Stimulated activated CD8-positive, alpha-beta memory T cell treated with anti-CD3 and anti-CD28 coated beads, Interleukin-15, amount 100 ng/mL, for 24 hours (primary cell): Measurements from ENCODE around the gene FCMR.
"Not testable (repeated sequence)": the region's sequence is repeated elsewhere in the genome, so short reads cannot be mapped to it uniquely, and the experiment has no call there.

Experiments used
- DNase-seq: peaks from one replicate; pipeline ENCODE4 v3.0.0-alpha.2; 2020; ENCODE audit warnings: low read depth

FCMR gene

DNA sequence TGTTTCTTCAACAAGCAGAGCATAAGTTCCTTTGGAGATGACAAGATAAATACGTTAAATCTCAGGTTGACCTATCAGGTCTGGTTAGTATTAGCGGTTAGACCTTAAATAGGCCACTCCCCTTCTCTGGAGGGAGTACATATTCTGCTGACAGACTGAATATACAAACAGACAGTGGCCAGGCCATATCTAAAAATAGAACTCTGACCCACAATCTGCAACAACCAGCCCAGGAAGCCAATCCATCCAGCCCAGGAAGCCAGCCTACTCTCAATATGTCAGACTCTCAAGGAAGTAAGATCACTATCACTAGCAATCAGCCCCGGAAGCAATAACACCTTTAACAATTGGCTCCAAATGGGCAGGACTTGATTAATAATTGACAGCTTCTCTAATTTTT is 49.6 kb downstream of the FCMR start:
- DNase-seq, result no peak

DNA sequence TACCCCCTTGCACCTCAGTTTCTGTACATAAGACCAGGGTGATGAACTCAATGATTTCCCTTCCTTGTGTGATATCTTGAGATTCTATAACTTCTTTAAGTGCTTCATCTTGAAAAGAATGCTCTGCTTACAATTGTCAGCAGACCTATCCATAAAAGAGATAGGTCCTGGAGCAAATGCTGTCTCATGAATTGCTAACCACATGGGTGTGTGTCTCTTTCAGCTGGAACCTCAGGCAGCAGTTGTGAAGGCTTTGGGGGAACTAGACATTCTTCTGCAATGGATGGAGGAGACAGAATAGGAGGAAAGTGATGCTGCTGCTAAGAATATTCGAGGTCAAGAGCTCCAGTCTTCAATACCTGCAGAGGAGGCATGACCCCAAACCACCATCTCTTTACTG is 53.5 kb downstream of the FCMR start:
- DNase-seq, result no peak

DNA sequence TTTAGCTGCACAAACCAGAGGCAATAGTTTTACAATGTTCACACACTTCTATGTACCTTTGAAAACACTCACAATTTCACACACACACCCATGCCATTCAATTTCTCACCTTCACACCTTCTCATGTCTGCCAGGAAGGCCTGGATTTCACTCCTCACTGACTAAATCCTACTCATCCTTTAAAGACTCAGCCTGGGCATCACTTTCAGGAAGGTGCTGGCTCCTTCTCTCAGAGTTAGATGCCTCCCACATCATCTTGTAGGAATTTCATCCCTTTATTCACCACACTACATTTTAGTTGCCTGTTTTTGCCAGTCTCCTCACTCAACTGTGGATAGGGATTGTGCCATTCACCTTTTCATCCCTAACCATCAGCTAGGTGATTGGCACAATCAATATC is 54.0 kb downstream of the FCMR start:
- no peak for DNase-seq

DNA sequence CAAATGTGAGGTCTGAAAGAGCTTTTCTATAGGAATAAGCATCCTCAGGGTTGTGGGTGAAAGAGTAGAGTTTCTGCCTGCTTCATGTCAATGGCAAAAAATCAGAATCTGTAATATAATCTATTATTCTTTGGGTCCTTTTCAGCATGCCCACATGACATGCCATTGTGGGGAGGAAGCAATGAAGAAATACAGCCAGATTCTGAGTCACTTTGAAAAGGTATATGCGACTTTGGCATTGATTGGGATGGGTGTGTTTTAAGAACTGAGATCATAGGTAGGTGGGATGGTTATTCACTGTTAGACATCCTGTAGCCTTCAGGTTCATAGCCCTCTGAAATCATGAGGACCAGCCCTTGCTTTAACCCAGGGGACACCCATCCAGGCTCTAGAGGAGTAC is 54.5 kb downstream of the FCMR start:
- no peak for DNase-seq

DNA sequence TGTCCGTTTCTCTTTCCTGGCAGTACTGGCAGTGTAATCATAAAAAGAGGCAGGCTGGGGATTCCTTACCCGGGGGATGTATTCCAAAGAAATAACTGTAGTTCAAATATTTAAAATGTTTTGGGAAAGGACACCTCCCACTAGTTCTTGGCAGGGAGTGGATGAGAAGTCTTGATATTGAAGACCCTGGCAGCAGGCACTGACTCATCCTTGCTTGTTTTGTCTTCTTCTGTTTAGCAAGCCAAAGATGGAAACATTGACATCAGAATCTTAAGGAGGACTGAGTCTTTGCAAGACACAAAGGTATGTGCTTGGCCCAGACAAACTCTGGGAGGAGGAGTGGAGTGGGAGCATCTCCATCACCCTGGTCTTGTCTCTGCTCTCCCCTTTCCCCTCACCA is 55.7 kb downstream of the FCMR start:
- no peak for DNase-seq

DNA sequence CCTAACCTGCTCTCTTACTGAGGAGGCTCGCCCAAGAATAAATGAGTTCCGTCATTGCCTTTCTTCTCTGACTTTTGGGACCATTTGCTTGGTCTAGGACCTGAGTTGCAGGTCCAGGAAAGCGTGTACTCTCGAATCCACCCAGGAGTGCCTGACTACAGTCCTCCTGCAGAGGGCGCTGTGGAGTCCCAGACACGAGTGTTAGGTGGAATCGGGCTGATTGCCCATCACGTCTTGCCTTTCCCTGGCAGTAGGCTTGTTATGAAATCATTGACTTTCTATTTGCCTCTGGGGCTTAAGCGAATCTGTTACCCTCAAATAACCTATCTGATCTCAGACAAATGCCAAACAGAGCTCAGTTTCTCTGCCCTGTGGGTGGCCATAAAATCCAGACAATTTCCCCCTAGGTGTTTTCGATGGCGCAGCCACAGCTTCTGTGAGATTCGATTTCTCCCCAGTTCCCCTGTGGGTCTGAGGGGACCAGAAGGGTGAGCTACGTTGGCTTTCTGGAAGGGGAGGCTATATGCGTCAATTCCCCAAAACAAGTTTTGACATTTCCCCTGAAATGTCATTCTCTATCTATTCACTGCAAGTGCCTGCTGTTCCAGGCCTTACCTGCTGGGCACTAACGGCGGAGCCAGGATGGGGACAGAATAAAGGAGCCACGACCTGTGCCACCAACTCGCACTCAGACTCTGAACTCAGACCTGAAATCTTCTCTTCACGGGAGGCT is 56.6 kb downstream of the FCMR start, which contains the start of gene IL20:
Gene IL20 (plus strand): TSS at position 685 of the 733 bp plus-strand sequence. CDS start 230 bp downstream, outside the sequence.
- DNase-seq, result peak; percentile 77

DNA sequence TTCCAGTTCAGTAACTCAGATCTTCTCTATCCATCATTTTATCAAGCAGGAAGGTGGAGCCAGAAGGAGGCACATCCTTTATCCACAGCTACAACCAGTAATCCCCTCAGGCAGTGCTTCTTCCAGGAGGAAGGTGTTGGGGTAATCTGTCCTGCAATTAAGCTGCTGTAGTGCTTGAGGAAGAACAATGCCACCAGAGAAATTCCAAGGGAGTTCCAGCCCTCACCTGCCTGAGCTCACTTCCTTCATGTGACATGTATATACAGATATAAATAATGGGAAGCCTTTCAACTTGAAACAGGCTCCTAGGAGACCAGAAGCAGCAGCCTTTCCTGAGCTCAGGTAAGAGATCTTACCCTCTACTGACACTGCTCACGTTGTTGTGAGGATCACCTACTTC is 58.5 kb downstream of the FCMR start:
- no peak for DNase-seq

DNA sequence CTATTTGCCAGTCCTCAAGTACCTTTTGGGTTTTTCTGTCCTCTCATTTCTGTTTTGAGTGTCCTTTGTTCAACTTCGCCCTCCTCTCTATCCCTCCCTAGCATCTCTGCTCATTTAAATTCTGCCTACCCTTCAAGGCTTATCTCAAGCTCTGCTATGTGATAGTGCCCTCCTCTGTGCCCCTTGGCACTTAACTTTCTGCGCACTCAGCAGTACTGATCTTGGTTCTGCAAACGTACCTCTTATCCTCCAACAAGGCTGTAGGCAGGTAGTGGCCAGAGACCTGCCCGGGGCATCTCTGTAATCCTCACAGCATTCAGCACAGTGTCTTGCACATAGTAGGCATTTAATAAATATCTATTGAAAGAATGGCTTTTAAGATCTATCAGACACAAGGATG is 61.6 kb downstream of the FCMR start:
- no peak for DNase-seq

DNA sequence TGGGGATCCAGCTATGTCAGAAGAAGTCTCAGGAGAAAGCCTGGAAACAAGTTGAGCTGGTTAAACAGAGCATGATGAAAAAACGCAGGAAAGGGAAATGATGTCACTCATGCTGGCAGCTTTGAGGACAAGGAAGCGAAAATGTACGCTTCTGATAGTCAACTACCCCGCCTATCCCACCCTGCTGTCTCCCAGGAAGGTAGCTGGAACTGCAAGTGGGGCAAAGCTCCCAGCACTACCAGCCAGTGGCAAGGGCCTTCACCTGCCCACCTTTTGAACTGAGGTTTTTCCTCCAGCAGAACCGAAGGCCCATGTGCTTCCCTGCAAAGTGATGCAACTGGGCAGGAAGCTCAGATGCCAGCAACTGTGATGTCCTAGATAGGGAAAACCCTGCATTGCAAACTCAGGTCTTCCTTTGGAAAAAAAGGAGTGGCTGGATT is 62.6 kb downstream of the FCMR start:
- DNase-seq, result no peak

DNA sequence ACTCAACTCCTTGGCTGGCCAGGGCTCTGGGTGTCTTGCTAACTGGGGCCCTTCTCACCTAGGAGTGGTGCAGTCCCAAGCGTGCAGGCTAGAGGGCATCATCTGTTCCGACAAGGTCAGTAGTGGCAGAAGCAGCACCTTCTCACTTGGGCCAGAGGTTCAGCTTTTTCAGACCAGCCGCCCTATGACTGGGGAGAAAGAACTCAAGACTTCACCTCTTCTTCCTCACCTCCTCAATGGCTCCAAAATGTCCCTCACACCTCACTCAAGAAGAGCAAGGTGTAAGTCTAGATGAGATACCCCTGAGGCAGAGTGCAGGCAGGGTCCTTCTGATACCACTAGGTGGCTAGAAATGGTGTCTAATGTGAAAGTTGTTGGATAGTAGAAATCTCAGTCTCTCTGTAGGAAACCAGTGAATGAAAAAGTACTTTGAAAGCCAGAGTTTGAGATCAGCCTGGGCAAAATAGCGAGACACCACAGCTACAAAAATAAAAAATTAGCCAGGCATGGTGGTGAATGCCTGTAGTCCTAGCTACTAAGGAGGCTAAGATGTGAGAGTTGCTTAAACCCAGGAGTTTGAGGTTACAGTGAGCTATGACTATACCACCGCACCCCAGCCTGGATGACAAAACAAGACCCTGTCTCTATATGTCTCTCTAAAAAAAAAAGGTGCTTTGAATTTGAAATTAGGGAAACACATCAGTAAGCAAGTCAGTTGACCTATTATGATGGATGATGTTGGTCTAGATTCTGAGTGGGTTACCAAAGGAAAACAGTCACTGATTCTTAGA is 64.9 kb downstream of the FCMR start:
- no peak for DNase-seq

DNA sequence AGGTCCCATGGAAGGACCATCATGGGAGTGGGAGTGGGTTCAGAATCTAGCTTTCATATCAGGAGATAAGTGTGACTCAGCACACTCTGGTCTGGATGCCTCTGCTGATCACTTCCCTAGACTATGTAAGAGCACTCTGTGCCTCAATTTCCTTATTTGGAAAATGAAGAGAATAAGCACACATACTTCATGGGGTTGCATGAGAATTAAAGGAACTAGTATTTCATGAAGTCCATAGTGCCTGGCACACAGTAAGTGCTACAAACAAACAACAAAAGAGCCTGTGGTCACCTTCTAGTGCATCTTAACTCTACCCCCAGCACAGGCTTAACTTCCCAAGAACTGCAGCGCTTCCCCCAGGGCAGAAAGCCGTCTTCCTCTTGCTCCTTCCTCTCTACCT is 65.9 kb downstream of the FCMR start:
- DNase-seq, result no peak

DNA sequence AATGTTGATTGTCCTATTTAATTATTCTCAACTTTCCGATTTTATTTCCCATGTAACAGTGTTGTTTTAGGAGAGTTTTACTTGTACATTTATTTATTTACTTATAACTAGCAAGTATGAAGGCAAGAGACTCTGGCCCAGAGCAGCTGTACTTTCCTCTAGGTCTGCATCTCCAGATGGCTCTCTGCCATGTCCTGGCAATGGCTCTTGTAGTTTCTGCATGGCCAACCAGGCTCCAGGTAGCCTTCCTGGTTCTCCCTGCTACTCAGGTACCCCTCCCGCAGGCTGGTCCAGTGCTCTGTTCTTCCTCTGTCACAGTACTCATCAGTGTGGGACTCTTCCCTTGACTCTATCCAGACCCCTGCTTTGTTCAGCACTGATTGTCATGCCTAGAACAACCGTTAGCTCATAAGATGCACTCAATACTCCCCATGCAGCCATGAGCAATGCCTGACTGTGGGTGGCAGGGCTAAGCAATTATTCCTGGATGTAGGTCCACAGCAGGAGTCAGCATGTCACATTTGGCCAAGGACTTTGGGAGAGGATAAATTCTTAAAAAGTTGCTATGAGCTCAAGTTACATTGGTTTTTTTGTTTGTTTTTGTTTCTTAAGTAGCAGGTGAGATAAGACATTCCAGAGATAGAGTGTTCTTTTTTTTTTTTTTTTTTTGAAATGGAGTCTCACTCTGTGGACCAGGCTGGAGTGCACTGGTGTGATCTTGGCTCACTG is 67.2 kb downstream of the FCMR start:
- DNase-seq, result no peak

DNA sequence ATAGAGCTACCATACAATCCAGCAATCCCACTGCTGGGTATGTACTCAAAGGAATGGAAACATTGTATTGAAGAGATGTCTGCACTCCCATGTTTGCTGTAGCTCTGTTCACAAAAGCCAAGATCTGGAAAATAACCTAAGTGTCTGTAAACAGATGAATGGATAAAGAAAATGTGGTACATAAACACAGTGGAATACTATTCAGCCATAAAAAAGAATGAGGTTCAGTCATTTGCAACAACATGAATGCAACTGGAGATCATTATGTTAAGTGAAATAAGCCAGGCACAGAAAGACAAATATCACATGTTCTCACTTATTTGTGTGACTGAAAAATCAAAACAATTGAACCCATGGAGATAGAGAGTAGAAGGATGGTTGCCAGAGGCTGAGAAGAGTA is 68.0 kb downstream of the FCMR start:
- not testable (repeated sequence) for DNase-seq
